Breast epithelium (tissue), 4 donors: ENCODE measurements around the gene OCEL1. TPM values are rescaled to one million over a fixed set of nuclear protein-coding genes. Genes with fewer than 3 reads are reported as not detected.

Experiments used
- DNase-seq, 2 donors: peaks; one replicate each; pipeline ENCODE4 v3.0.0-alpha.2; 2019; ENCODE audit warnings: low spot score in 2 of 2
- H3K27ac ChIP-seq, 2 donors: fragments of 200-600 bp; sonication (generic) in 1 of 2; one replicate each; pipeline ENCODE4 v1.5.1; 2016 to 2019; ENCODE audit warnings: mild to moderate bottlenecking in 1 of 2
- H3K27me3 ChIP-seq, 2 donors: fragments of 200-600 bp; sonication (generic) in 1 of 2; one replicate each; pipeline versions ENCODE4 v1.5.1 to v1.6.0; 2017 to 2019; ENCODE audit warnings: control low read depth in 1 of 2, mild to moderate bottlenecking in 1 of 2
- H3K36me3 ChIP-seq: fragments of 200-600 bp; one replicate; pipeline ENCODE4 v1.5.1; 2019
- H3K4me1 ChIP-seq, 2 donors: fragments of 200-600 bp; sonication (generic); one replicate each; pipeline ENCODE4 v1.5.1; 2016 to 2019; ENCODE audit warnings: control low read depth in 1 of 2
- H3K4me3 ChIP-seq, 3 donors: fragments of 200-600 bp; sonication (generic); 1 replicate in 2 of 3; 2 replicates in 1 of 3; pipeline ENCODE4 v1.5.1; 2016 to 2019; ENCODE audit warnings: mild to moderate bottlenecking in 3 of 3, moderate library complexity in 2 of 3
- H3K9me3 ChIP-seq, 2 donors: fragments of 200-600 bp; sonication (generic) in 1 of 2; one replicate each; pipeline ENCODE4 v1.5.1; 2016 to 2019; ENCODE audit warnings: control low read depth in 1 of 2
- CTCF ChIP-seq, 3 donors: fragments of 450-650 bp; IDR thresholded peaks; one replicate each; pipeline ENCODE4 v1.5.1; 2016 to 2017; ENCODE audit warnings: antibody characterized with exemption in 3 of 3, mild to moderate bottlenecking in 3 of 3, moderate library complexity in 3 of 3
- POLR2A ChIP-seq: fragments of 450-650 bp; IDR thresholded peaks from one replicate; pipeline ENCODE4 v1.6.1; 2016; ENCODE audit warnings: antibody characterized with exemption, mild to moderate bottlenecking, moderate library complexity
- POLR2AphosphoS5 ChIP-seq, 3 donors: sonication (generic); formaldehyde crosslinking; IDR thresholded peaks; one replicate each; pipeline ENCODE4 v1.6.1; 2017; ENCODE audit warnings: antibody characterized with exemption in 3 of 3
- intact Hi-C: fragments of 100-400 bp; cut with DNase I; formaldehyde crosslinking; loops from one replicate; pipeline ENCODE4 v1.15.1; 2023; ENCODE audit warnings: low total_unique reads
- total RNA-seq, 3 donors: library from RNA; depleted of rRNA; stranded (reverse); fragments of >200 nt; gene quantifications; one replicate each; pipeline ENCODE4 v1.1.0, GENCODE V29; 2016

Gene OCEL1
- total RNA-seq, 3 donors from 2014 or later: 8.8 to 13.8 (median 9.4) TPM

GRCh38 chr19:17195106-17195505 is 30.9 kb upstream of the OCEL1 start:
- no peak for DNase-seq
- intact Hi-C loops: no loop called here
- H3K9me3 ChIP-seq: no peaks in the 10 kb centered on the region
- TF ChIP-seq POLR2AphosphoS5 (IDR thresholded peaks at IDR 0.05) (no peak), POLR2A (no peak), CTCF (IDR thresholded peaks at IDR 0.05) (no peak)
- H3K4me1 ChIP-seq: no peaks in the 10 kb centered on the region
- no peaks in the 10 kb centered on the region for H3K27me3 ChIP-seq
- H3K36me3 ChIP-seq: peaks cover 20% of the 10 kb centered on the region
- H3K27ac ChIP-seq: no peak overlapping the region
- no peak overlapping the region for H3K4me3 ChIP-seq

GRCh38 chr19:17196610-17197009 is 29.4 kb upstream of the OCEL1 start:
- intact Hi-C loops: no loop called here

GRCh38 chr19:17197666-17198065 is 28.4 kb upstream of the OCEL1 start:
- Histone ChIP-seq H3K4me1 (no peaks in the 10 kb centered on the region), H3K27me3 (no peaks in the 10 kb centered on the region), H3K27ac (no peak overlapping the region), H3K9me3 (no peaks in the 10 kb centered on the region), H3K36me3 (peaks cover 14% of the 10 kb centered on the region), H3K4me3 (no peak overlapping the region)
- no peak for DNase-seq
- TF ChIP-seq CTCF (IDR thresholded peaks at IDR 0.05) (no peak), POLR2AphosphoS5 (IDR thresholded peaks at IDR 0.05) (no peak), POLR2A (no peak)
- intact Hi-C loops: no loop called here

More at GRCh38 chr19:17196610-17197009, 29.4 kb upstream of the OCEL1 start:
- no peaks in the 10 kb centered on the region for H3K9me3 ChIP-seq
- no peak for DNase-seq
- no peak for TF ChIP-seq POLR2AphosphoS5 (IDR thresholded peaks at IDR 0.05)
- no peak for TF ChIP-seq CTCF (IDR thresholded peaks at IDR 0.05)
- no peak for TF ChIP-seq POLR2A
- H3K27me3 ChIP-seq: no peaks in the 10 kb centered on the region
- no peaks in the 10 kb centered on the region for H3K4me1 ChIP-seq
- no peak overlapping the region for H3K27ac ChIP-seq
- no peak overlapping the region for H3K4me3 ChIP-seq
- H3K36me3 ChIP-seq: peaks cover 14% of the 10 kb centered on the region

- intact Hi-C loops: no loop called here
- no peaks in the 10 kb centered on the region for H3K27me3 ChIP-seq
- H3K4me3 ChIP-seq: no peak overlapping the region
- no peak for DNase-seq
- H3K36me3 ChIP-seq: peaks cover 2% of the 10 kb centered on the region
- H3K27ac ChIP-seq: no peak overlapping the region
- no peaks in the 10 kb centered on the region for H3K4me1 ChIP-seq
- TF ChIP-seq POLR2A: no peak
- TF ChIP-seq CTCF (IDR thresholded peaks at IDR 0.05): no peak
- TF ChIP-seq POLR2AphosphoS5 (IDR thresholded peaks at IDR 0.05): no peak
- no peaks in the 10 kb centered on the region for H3K9me3 ChIP-seq
Observed at GRCh38 chr19:17200408-17201079, 25.5 kb upstream of the OCEL1 start.

- no peak overlapping the region for H3K27ac ChIP-seq
- no peak overlapping the region for H3K4me3 ChIP-seq
- no peaks in the 10 kb centered on the region for H3K36me3 ChIP-seq
- no peaks in the 10 kb centered on the region for H3K27me3 ChIP-seq
- no peaks in the 10 kb centered on the region for H3K9me3 ChIP-seq
- no peaks in the 10 kb centered on the region for H3K4me1 ChIP-seq
- TF ChIP-seq POLR2A (no peak), CTCF (IDR thresholded peaks at IDR 0.05) (no peak), POLR2AphosphoS5 (IDR thresholded peaks at IDR 0.05) (no peak)
- intact Hi-C loops: no loop called here
- DNase-seq: no peak
Observed at GRCh38 chr19:17202249-17202648, 23.8 kb upstream of the OCEL1 start.
